Occipital lobe (tissue), 2 donors: ENCODE data around the gene BCDIN3D. TPM values are rescaled to one million over a fixed set of nuclear protein-coding genes. Genes with fewer than 3 reads are reported as not detected.

ENCODE experiments used
- DNase-seq: peaks from one replicate; lab custom pipeline; 2025; lab: John Stamatoyannopoulos, UW
- total RNA-seq: library from RNA; depleted of rRNA; stranded (reverse); fragments of >200 nt; gene quantifications from one replicate; pipeline ENCODE4 v1.2.3, GENCODE V29; 2014

BCDIN3D gene
- total RNA-seq, 1 donor from 2014 or later: 7.2 TPM

DNA sequence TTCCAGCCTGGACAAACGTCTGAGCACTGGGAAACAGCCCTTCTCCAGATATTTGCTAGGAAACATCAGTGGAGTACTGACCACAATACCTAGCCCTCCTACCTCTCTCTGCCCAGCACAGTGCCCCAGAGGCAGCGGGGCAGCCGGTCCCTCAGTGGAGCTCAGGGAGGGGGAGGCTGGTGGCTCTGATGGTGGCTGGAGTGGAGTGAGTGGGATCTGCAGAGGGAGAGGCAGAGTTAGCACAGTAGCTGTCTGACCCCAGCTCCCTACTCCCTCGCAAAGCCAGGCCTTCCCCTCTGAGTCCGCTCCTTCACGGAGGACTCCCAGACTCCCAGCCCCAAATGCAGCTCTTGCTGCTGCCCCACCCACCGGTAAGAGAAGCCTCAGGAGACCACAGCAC, 44.7 kb downstream of the BCDIN3D start:
- DNase-seq: no peak

- DNase-seq: no peak
These were observed 45.5 kb downstream of the BCDIN3D start for GRCh38 chr12:49797449-49797776.

DNA sequence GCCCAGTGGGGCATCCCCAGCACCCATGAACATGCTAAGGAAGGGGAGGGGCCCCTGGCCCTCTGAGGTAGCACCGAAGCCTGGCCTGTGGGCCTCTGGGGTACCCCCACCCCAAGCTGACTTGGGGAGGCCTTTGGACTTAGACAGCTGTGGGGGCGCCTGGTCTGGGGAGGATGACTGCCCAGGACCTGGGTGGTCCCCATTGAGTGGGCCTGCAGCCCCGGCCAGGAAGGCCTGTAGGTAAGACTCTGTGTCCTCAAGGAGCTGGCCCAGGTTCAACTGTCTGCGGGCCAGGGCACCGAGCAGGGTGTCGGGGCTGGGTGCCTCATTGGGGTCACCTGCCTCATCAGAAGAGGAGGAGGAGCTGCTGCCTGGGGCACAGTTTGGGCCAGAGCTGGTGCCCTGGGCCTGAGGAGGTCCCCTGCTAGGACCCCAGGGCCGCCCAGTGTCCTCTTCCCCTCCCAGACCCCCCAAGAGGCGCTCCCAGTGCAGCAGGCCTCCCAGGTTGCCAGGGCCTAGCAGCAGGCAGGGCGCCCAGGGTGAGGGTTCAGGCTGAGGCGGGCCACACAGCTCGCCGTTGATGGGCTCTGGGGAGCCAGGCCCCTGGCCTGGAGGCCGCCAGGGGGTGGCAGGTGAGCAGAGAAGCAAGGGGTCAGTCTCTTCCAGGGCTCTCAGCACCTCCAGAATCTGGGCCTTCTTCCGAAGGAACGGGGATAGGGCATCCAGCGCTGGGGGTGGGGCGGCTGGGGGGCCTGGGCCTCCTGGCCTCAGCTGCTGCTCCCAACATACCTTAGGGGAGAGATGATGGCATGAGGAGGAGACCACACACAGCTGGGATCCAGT, 46.1 kb downstream of the BCDIN3D start:
- DNase-seq: no peak

DNA sequence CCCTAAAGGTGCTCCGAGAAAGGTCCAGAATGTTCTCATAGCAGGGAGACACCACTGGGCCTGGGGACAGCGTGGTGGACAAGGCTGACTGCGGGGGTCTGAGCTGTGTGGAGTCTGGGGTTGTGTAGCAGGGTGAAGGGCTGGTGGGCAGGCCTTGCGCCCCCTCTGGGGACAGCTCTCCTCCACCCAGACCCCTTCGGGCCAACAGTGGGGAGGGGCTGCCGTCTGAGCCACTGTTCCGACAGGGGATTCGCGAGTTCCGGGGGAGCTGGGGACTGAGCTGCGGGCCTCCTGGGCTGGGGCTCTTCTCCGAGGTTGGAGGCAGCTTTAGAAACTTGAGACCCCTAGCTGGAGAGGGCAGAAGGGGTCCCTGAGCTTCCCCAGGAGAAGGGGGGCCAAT, 46.8 kb downstream of the BCDIN3D start:
- DNase-seq: no peak

GRCh38 chr12:49795654-49796105, 47.2 kb downstream of the BCDIN3D start:
- DNase-seq: no peak

GRCh38 chr12:49794811-49795653, 47.9 kb downstream of the BCDIN3D start:
- no peak for DNase-seq

DNA sequence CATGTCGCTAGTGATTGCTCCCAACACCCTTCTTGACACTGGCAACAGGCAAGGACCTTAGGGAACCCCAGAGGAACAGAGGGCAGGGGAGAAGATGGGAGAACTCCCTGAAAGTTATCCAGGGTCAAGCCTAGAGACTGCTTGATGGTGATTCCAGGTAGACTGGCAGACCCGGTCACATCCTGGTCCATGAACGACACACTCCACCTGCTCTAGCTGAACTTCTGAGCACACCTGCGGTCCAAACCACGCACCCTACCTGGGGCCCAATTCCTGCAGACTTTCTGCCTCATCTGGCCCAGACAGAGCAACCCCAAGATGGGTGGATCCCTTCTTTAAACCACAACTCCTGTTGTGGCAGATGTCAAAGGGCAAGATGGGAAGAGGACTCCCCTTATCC, 48.9 kb downstream of the BCDIN3D start:
- DNase-seq: no peak

DNA sequence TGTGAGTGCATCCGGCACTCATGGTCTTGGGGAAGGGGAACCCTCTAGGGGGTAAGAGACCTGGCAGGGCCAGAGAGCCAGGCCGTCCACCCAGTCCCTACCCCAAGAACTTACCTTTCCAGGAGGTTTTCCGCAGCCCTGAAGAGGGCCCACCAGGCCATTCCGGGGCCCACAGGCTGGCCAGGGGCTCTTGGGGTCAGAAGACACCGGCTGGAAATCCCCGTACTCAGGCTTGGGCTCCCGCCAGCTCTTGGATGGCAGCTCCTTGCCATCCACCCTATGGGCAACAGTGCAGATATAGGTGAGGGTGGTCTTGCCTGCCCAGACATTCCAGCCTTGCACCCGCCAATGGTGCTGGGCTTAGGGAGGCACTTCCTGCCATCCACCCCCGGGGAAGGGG, 49.3 kb downstream of the BCDIN3D start:
- no peak for DNase-seq

GRCh38 chr12:49792976-49793580, 49.8 kb downstream of the BCDIN3D start:
- no peak for DNase-seq

DNA sequence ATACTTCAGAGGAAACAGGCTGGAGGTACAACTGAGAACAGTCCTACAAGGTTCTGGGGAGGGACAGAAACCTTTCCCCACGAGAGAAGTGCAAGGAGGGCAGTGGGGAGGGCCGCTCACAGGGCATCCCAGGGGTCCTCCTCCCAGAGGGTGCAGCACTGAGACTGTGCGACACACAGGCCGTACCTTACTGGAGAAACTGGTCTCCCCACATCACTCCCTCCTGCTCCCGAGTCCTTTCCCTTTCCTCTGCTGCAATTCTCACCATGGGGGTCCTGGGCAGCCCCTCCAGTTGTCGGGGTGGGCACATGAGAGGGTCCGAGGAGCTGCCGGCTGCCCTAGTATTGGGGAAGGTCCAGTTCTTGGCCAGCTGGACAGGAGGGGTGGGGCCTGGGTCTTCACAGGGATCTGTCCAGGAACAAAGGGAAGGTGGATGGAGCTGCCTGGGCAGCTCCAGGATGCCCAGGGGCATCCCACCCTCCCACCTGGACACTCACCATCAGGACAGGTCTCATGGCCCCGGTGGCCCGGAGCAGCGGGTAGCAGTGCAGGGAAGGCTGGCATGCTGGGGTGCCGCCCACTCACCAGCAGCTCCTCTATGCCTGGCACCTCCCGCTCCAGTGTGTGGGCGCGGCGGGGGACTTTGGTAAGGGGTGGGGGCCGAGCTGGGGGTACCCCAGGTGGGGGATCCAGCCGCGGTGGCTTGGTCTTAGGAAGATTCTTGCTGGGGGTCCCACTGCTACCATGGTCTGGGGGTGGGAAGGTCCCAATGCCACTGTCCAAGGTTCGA, 50.5 kb downstream of the BCDIN3D start:
- DNase-seq: no peak

- no peak for DNase-seq
These were observed 51.2 kb downstream of the BCDIN3D start for GRCh38 chr12:49791700-49792099.

GRCh38 chr12:49790741-49791555, 52.0 kb downstream of the BCDIN3D start:
- DNase-seq: no peak

DNA sequence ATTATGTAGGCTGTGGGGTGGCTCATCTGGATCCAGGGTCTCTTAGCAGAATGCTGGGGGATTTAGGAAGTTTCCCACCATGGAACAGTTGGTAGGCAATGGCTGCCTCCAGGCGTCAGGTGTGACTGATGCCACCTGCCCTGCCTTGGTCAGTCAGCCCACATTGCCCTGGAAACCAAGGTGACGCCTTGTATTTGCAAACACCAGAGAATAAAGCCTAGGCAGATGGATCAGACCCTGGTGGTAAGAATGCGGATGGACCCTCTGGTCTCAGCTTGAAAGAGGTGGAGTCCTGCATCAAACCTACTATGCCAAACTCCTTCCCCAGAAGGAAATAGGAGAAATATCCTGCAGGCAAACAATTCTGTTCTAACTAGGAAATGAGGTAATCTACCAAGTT, 52.9 kb downstream of the BCDIN3D start:
- DNase-seq: no peak

- DNase-seq: no peak
These were observed 55.2 kb downstream of the BCDIN3D start for GRCh38 chr12:49787672-49788071.

Other genes starting within 250 kb of the BCDIN3D start
- gene FAM186B, start 237.5 kb downstream of the BCDIN3D start, total RNA-seq: not detected
- 15.0 TPM for gene PRPF40B, start 219.5 kb downstream of the BCDIN3D start, total RNA-seq
- gene FMNL3, start 135.7 kb downstream of the BCDIN3D start, total RNA-seq: 12.0 TPM
- gene TMBIM6, start 101.5 kb downstream of the BCDIN3D start, total RNA-seq: 256 TPM
- gene NCKAP5L, start 14.7 kb downstream of the BCDIN3D start, total RNA-seq: 10.3 TPM
- 22.3 TPM for gene FAIM2, start 60.8 kb upstream of the BCDIN3D start, total RNA-seq
- not detected for gene AQP2, start 107.6 kb upstream of the BCDIN3D start, total RNA-seq
- gene AQP5, start 118.8 kb upstream of the BCDIN3D start, total RNA-seq: 0.62 TPM
- 0.62 TPM for gene AQP6, start 129.8 kb upstream of the BCDIN3D start, total RNA-seq
- gene RACGAP1, start 182.4 kb upstream of the BCDIN3D start, total RNA-seq: 22.0 TPM
- 16.2 TPM for gene ASIC1, start 214.5 kb upstream of the BCDIN3D start, total RNA-seq
- 49.3 TPM for gene SMARCD1, start 242.2 kb upstream of the BCDIN3D start, total RNA-seq